GM19240 (cell line): ENCODE results near the gene SPATA31E1.
"Not testable (repeated sequence)": the region's sequence is repeated elsewhere in the genome, so short reads cannot be mapped to it uniquely, and the experiment has no call there.

ENCODE experiments used
- DNase-seq: peaks from one replicate; pipeline ENCODE4 v3.0.0; 2011; ENCODE audit warnings: low spot score; ENCODE audit not compliant: insufficient read length

The SPATA31E1 gene

DNA sequence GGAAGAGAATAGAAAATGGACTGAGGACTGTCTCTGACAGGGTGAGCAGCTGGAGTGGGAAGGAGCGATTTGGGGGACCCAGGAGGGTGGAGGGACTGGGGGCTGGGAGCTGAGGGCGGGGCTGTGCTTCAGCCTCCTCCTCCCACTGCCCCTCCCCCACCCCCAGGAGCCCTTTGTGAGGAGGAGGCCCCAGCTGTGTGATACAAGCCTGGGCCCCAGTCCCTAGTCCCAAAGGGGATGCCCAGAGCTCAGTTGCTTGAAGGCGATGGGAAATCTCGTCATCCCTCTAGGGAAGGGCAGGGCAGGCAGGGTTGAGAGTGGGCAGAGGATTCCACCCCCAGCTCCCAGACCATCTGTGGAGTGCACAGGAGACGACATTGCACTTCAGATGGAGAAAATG lies at the start of gene SPATA31E1:
Gene SPATA31E1, plus strand, starts transcription at position 251 of the 400 bp plus-strand sequence. Its CDS starts 15 bp downstream, at position 266.
- DNase-seq, result no peak

DNA sequence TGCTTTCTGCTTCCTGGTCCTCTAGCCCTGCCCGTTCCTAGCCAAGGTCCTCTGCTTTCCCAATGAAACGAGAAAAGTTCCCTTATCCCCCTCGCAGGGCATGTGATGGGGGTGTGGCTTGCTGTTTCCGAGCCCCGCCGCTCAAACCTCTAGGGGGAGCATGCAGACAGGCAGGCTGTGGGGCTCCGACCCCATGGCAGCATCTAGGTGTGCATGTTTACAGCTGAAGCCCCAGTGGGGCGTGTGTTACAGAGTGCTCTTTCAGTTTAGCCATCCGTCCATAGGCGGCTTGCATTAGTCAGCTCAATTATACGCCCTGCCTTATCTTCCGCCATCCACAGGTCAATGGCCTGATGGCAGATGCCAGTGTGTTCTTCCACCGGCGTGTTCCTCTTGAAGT lies 48.3 kb upstream of the SPATA31E1 start:
- DNase-seq, result no peak

DNA sequence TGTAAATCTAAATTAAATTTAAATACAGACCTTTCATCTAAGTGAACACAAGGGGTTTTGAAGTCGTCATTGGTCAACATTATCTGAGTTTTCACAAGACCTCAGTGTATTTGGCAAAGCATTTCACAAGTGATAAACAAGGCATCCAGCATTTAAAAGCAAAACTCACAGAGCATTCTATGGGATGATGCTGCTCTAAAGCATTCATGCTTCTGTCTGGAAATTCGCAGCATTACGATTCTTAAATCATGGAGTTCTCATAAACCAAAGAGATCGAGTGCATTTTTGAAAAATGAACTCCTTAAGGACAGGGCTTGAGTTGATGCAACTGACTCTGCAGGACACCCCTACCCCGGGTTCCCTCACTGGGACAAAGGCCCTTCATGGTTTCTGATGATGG lies 46.1 kb upstream of the SPATA31E1 start:
- no peak for DNase-seq

DNA sequence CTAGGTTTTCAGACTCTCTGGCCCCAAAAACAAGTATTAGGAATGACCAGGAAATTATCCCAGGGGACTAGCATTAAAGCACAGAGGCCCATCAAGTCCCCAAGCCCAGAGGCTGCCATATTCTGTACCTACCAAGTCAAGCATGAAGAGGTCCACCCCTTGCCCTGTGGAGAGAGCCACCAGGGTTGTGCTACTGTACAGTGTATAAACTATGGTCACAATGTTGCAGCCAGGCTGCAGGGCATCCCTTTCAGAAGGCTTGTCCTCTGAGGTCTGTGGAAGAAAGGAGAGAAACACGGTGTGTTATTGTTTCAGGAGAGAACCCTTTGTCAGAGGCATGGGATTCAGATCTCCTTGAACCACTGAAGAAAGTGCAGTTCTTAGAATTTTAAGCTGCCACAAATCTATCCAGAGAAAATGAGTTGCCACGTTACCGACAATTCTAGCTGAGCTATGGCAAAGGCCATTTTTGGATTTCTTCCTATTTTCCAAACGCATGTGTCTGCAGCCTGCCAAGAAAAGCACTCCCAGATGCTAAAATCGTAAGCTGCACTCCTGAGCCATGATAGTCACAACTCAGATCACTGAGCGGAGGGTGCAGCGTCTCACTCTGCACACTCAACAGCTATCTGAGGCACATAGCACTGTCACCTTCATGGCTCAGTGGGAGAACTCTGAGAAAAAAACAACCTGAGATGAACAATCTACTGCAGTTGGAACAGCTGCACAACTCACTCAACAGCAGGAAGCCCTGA lies 45.5 kb upstream of the SPATA31E1 start:
- DNase-seq, result no peak

DNA sequence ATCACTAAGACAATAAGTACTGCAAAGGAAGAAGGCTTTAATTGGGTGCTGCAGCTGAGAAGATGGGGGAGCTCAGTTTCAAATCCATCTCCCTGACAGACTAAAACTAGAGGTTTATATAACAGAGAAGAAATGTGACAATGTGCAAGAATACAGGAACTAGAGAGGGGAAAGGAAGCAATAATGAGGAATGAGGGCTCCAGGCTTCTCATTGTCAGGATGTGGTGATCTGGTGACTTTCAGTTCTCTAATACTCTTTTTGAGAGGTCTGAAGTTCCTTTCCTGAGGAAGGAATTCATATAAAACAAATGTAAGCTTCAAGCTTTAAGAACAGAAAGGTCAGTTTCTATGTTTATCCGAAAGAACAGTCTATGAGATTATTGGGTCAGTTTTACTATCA lies 42.5 kb upstream of the SPATA31E1 start:
- DNase-seq, result no peak

GRCh38 chr9:87842878-87843585 lies 39.6 kb upstream of the SPATA31E1 start:
- DNase-seq, result no peak

DNA sequence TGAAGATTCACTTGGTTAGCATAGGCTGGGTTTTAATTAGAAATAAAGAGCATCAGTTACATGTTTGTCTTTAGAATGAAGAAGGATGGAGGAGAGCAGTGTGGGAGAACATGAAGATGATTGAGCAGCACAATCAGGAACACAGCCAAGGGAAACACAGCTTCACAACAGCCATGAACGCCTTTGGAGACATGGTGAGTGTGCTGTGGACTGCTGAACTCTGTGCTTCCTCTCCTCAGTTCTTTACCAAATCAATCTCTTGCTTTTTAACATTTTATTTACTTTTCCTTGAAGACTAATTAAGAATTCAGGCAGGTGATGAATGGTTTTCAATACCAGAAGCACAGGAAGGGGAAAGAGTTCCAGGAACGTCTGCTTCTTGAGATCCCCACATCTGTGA lies 38.2 kb upstream of the SPATA31E1 start:
- DNase-seq, result no peak

DNA sequence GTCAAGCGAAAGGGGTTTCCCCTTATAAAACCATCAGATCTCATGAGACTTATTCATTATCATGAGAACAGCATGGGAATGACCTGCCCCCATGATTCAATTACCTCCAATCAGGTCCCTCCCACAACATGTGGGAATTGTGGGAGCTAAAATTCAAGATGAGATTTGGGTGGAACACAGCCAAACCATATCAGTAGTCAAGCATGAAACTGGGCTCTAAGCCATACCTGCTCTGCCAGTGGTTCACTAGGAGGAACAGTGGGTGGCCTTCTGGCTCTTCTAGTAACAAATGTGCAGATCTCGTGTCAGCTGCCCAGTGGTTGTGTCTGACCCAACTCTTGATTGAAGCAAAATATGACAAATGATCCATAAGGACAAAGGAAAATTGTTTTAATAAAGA lies 34.9 kb upstream of the SPATA31E1 start:
- not testable (repeated sequence) for DNase-seq

- no peak for DNase-seq
Observed at GRCh38 chr9:87849144-87849758, 33.4 kb upstream of the SPATA31E1 start.

DNA sequence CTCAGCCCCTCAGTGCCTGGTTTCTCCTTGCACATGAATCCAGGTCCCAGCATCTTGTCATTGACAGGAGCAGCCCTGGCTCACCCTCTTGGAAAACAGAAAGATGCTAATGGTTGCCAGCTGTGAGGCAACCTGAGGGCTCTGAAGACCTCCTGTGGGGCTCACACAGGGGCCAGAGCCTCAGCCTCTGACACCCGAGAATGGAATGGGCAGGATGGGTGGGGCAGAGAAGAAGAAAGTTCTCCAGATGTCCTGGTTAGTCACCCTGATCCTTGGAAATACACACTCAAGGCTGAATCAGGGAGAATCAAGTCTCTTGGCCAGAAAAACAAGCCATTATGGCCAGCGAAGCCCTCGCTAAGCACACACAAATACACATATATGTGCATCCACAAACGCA lies 32.3 kb upstream of the SPATA31E1 start:
- no peak for DNase-seq

GRCh38 chr9:87851186-87851585 lies 31.5 kb upstream of the SPATA31E1 start:
- DNase-seq, result not testable (repeated sequence)

- DNase-seq, result no peak
Observed at GRCh38 chr9:87853302-87853701, 29.4 kb upstream of the SPATA31E1 start.

DNA sequence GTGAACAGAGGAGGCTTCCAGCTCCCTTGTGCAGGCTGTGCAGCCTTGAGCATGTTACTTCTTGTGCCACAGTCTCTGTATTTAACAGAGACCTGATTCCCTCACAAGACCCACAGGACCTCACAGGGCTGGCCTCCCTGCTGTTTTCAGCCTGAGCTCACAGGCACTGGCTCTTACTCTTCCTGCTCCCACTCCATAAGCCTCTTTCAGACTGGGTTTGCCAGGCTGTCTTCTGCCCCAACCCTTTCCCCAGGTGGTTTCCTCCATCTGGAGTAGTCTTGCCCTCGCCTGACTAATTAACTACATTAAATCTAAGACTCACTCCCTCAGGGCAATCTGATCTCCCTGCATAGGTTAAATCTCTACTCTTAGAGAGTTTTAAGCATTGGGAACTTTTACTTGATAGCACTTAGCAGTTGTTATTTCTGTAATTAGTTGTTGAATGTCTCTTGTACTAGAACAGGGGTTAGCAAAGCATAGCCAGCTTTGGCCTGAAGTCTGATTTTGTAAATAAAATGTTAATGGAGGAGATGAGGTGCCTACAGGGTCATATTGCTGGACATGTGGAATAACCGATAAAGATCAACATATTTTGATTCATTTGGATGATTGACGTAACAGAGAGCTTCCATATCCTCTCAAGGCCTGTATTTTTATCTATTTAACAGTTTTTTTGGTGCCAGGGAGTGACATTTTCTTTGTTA lies 28.6 kb upstream of the SPATA31E1 start:
- no peak for DNase-seq

DNA sequence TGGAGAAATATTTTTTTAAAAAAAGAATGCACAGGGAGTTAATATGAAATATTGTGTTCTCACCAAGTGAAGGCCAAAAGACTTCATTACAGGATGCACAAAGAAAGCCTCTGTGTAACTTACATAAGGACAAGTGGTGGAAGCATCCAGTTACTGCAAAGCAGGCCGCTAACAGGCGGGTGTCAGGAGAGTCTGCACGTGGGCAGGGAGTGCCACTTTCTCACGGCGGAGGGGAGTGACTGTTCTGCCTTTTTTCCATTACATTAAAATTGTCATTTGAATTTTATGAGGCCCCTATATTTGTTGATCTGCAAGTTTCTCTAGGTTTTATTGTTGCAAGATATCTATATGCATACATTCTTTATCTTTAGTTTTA lies 28.1 kb upstream of the SPATA31E1 start:
- DNase-seq, result no peak

DNA sequence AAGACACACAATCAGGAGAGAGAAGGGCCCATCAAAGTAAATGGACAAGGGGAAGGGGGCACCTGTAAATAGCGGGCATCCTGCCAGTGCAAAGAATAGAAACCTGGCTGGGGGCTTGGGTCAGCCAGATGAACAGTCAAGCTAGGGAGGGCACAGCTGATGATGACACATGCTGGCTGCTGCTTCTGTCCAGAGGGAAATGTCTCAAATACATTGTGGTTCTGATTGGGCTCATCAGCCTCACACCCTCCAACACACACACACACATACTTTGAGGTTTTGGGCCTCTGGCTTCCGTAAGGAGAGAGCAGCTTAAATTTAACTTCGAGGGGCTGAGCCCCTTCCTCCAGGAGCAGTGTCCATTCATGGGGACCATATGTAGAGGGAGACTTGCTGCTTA lies 27.6 kb upstream of the SPATA31E1 start:
- no peak for DNase-seq

DNA sequence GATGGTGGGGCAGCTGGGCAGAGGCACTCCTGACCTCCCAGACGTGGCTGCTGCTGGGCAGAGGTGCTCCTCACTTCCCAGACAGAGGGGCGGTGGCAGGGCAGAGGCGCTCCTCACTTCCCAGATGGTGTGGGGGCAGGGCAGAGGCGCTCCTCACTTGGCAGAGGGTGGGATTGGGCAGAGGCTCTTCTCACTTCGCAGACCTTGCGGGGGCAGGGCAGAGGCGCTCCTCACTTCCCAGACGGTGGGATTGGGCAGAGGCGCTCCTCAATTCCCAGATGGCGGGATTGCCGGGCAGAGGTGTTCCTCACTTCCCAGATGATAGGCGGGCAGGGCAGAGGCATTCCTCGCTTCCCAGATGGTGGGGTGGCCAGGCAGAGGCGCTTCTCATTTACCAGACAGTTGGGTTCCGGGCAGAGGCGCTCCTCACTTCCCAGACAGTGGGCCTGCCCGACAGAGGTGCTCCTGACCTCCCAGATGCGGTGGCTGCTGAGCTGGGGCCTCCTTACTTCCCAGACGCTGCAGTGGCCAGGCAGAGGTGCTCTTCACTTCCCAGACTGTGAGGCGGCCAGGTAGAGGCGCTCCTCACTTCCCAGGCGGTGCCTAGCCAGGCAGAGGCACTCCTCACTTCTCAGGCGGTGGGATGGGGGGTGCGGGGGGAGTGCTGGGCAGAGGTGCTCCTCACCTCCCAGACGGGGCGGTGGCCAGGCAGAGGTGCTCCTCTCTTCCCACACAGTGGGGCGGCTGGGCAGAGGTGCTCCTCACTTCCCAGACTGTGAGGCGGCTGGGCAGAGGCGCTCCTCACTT lies 25.3 kb upstream of the SPATA31E1 start:
- DNase-seq, result no peak

DNA sequence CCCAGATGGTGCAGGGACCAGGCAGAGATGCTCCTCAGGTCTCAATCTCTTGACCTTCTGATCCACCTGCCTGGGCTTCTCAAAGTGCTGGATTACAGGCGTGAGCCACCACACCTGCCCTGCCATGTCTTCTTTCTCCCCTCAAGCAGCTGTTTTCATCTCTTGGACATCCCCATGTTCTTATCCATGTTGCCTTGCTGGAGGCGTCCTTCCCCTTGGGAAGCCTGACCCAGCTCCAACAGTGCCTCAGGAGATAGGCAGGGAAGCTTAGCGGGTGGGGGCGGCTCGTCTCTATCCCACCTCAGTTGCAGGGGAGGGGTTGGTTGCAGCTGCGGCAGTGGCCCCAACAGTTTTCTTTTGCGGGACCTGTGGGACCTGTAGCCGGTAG lies 24.7 kb upstream of the SPATA31E1 start:
- no peak for DNase-seq

- no peak for DNase-seq
Observed at GRCh38 chr9:87859137-87859536, 23.5 kb upstream of the SPATA31E1 start.

GRCh38 chr9:87859786-87860185 lies 22.9 kb upstream of the SPATA31E1 start:
- no peak for DNase-seq

- DNase-seq, result no peak
Observed at GRCh38 chr9:87861332-87861731, 21.3 kb upstream of the SPATA31E1 start.
